Brain microvascular endothelial cell (primary cell): ENCODE measurements around the gene PRKCD.

Source experiments
- DNase-seq: peaks from one replicate; pipeline ENCODE4 v3.0.0-alpha.2; 2020
- H3K27ac ChIP-seq: fragments of 250-450 bp; sonication (Bioruptor Pico); 2 replicates; pipeline ENCODE4 v1.5.1; 2020; ENCODE audit warnings: mild to moderate bottlenecking, moderate library complexity
- H3K27me3 ChIP-seq: fragments of 250-450 bp; sonication (Bioruptor Pico); replicated peaks from 2 replicates; pipeline ENCODE4 v1.5.1; 2020; ENCODE audit warnings: mild to moderate bottlenecking
- H3K36me3 ChIP-seq: fragments of 250-450 bp; sonication (Bioruptor Pico); replicated peaks from 2 replicates; pipeline ENCODE4 v1.5.1; 2020; ENCODE audit warnings: mild to moderate bottlenecking
- H3K4me3 ChIP-seq: 2 replicates; pipeline ENCODE4 v1.5.1; 2011; ENCODE audit warnings: low read depth, mild to moderate bottlenecking, control low read depth, low read length, moderate library complexity
- CTCF ChIP-seq: IDR thresholded peaks from 2 replicates; pipeline ENCODE4 v1.5.1; 2011; ENCODE audit warnings: low read depth, mild to moderate bottlenecking, moderate library complexity, low read length, control low read depth, inconsistent platforms; ENCODE audit errors: missing control alignments
- in situ Hi-C: cut with HindIII; loops from 2 replicates; pipeline ENCODE4 v1.10.0; 2017; ENCODE audit warnings: low sequenced_read_pairs, low pct_ligation_motif_present

Gene PRKCD

GRCh38 chr3:53154881-53155285, 6.1 kb upstream of the PRKCD start:
- no peak for TF ChIP-seq CTCF
- no peaks in the 10 kb centered on the region for H3K36me3 ChIP-seq
- DNase-seq, result no peak
- no peaks in the 10 kb centered on the region for H3K27me3 ChIP-seq
- in situ Hi-C loops, result no loop called here
- H3K4me3 ChIP-seq, result no peak overlapping the region
- no peak overlapping the region for H3K27ac ChIP-seq

DNA sequence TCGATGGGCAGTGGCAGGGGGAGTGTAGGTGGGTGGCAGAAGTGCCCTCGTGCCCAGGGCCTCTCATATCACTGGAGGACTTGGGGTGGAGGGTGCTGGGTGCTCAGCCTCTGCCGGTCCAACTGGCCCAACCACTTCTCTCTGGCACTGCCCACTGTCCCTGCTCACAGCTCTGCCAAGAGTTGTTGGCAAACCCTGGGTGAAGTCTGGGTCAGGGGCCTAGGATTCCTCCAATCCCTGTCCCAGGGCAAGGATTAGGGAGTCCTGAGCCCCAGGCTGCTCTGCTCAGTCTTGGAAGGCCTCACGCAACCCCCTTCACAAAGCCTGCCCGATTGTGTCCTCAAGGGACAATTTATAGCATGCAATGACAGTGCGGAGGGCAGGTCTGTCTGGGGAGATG, 5.2 kb upstream of the PRKCD start:
- no peaks in the 10 kb centered on the region for H3K27me3 ChIP-seq
- H3K36me3 ChIP-seq, result no peaks in the 10 kb centered on the region
- DNase-seq, result no peak
- in situ Hi-C loops, result no loop called here
- H3K27ac ChIP-seq, result no peak overlapping the region
- TF ChIP-seq CTCF, result no peak
- H3K4me3 ChIP-seq, result no peak overlapping the region

GRCh38 chr3:53156368-53156834, 4.6 kb upstream of the PRKCD start:
- in situ Hi-C loops, result no loop called here
- Histone ChIP-seq H3K27me3 (no peaks in the 10 kb centered on the region), H3K36me3 (no peaks in the 10 kb centered on the region), H3K27ac (no peak overlapping the region), H3K4me3 (peak overlapping the region; percentile 12)
- TF ChIP-seq CTCF, result no peak
- no peak for DNase-seq

DNA sequence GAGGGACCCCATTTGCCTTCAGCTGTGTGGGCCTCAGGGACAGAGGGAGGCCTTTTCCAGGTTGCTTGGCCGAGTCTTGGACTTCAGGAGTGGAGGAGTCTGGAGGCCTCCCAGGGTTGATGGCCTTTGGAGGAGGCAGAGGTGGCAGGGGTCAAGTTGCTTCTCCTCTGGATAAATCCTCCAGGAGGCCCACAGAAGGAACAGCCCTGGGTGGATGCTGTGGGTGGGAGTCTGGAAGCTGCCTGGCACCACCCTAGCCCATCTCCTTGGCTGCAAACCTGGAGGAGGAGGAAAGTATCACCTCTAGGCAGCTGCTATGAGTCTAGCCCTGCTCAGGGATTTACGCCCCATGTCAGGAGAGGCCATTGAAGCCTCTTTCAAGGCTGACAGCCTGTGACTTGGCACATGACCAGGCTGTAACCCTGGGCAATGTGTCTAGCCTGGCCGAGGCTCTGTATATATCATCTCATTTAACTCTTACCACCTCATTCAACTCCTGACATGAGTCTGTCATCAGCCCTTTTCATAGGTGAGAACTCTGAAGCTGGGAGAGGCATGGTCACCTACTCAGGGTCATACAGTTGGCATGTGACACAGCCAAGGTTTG, 2.9 kb upstream of the PRKCD start:
- Histone ChIP-seq H3K27ac (no peak overlapping the region), H3K4me3 (no peak overlapping the region), H3K27me3 (no peaks in the 10 kb centered on the region), H3K36me3 (no peaks in the 10 kb centered on the region)
- TF ChIP-seq CTCF, result no peak
- in situ Hi-C loops, result no loop called here
- DNase-seq, result no peak

GRCh38 chr3:53158765-53159155, 2.2 kb upstream of the PRKCD start:
- Histone ChIP-seq H3K27me3 (no peaks in the 10 kb centered on the region), H3K27ac (no peak overlapping the region), H3K4me3 (no peak overlapping the region), H3K36me3 (no peaks in the 10 kb centered on the region)
- TF ChIP-seq CTCF, result no peak
- DNase-seq, result no peak
- in situ Hi-C loops, result no loop called here

DNA sequence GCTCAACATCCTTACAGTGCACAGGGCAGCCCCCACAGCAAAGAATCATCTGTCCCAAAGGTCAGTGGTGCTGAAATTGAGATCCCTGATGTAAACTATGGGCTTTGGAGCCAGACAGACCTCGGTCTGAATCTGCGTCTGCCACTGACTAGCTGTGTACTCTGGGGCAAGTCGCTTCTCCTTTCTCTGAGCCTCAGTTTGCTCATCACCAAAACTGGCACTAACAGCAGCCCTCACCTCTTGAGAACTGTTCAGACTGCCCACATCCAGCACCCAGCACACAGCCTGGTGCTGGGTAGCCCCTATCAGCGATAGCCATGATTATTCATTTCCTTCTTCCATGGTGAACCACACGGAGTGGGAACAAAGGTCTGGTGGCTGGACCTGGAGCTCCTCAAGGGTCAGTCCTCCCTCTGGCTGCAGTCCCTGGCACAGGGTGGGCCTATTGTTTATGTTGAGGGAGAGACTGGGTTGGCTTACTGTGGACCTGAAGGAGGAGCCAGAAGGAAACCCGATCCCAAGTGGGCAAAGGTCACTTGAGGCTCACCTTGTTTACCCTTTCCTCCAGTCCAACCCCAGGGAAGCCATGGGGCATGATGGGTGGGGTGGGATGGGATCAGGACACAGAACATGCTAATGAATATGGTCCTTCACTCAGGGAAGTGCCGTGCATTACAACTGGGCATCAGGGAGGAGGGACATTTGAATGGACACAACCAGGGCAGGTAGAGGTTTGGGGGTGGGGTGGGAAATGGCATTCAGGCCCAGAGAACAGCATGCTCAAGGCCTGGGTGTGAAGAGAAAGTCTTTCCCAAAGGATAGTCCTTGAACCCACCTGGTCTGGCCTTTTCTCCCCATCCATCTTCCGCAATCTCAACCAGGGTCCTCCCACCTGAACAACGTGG, 1.6 kb upstream of the PRKCD start:
- in situ Hi-C loops, result no loop called here
- no peak overlapping the region for H3K4me3 ChIP-seq
- DNase-seq, result no peak

More for the DNA sequence above, 1.6 kb upstream of the PRKCD start:
- no peak for TF ChIP-seq CTCF
- Histone ChIP-seq H3K27me3 (no peaks in the 10 kb centered on the region), H3K36me3 (no peaks in the 10 kb centered on the region), H3K27ac (no peak overlapping the region)
